K562 (cell line): Measurements from ENCODE around the gene C1orf167. TPM values are rescaled to one million over a fixed set of nuclear protein-coding genes. Genes with fewer than 3 reads are reported as not detected.

Source experiments
- ATAC-seq: fragments of 200-7000 bp; cut with Tn5 transposase; 3 replicates; pipeline ENCODE4 v1.9.1; 2020; ENCODE audit warnings: moderate library complexity
- BruUV-seq: library from RNA; stranded (reverse); fragments of 400-500 nt; replicated peaks from 2 replicates; lab custom pipeline; 2021; lab: Mats Ljungman, UMichigan
- CTCF ChIA-PET: fragments of 300-600 bp; formaldehyde crosslinking; extraction: SDS; loops from one replicate; lab custom pipeline; 2021; ENCODE audit warnings: low intra/inter-chr PET ratio; lab: Yijun Ruan, JAX
- POLR2A ChIA-PET: fragments of 300-600, 350-650 bp; sonication (Branson Sonifier 250); formaldehyde crosslinking; extraction: SDS; loops from one replicate; lab custom pipeline; 2021; ENCODE audit warnings: antibody characterized with exemption, inconsistent platforms; lab: Yijun Ruan, JAX
- DNase-seq, 4 experiments: peaks; one replicate each; pipeline versions ENCODE4 v3.0.0 to v3.0.0-alpha.2; 2011 to 2018; ENCODE audit warnings: low spot score in 3 of 4, mixed read lengths in 3 of 4; ENCODE audit errors: extremely low read depth in 1 of 4
- FAIRE-seq: peaks from 2 replicates; lab custom pipeline; 2011; peaks lifted over from hg19 to GRCh38; lab: Jason Lieb, UNC
- H2AFZ ChIP-seq: 2 replicates; pipeline ENCODE4 v1.6.0; 2011; ENCODE audit warnings: low read depth, low read length, control low read depth, inconsistent platforms
- H3K27ac ChIP-seq: fragments of 200-600 bp; 3 replicates; pipeline ENCODE4 v1.8.0; 2011; ENCODE audit warnings: low read depth, mild to moderate bottlenecking, control low read depth, inconsistent platforms, low read length, moderate library complexity, mixed read lengths; ENCODE audit errors: extremely low read depth
- H3K27me3 ChIP-seq, 2 experiments: fragments of 300-600 bp in 1 of 2; 2 replicates in 1 of 2; 3 replicates in 1 of 2; pipeline versions ENCODE4 v1.6.0 to v1.8.0; 2011; ENCODE audit warnings: inconsistent platforms in 2 of 2, low read length in 2 of 2, mild to moderate bottlenecking in 1 of 2, mixed read lengths in 1 of 2, moderate library complexity in 1 of 2; ENCODE audit not compliant: control insufficient read depth in 2 of 2, insufficient read depth in 2 of 2
- H3K36me3 ChIP-seq: fragments of 300-600 bp; 3 replicates; pipeline ENCODE4 v1.8.0; 2011; ENCODE audit warnings: mild to moderate bottlenecking, low read length, inconsistent platforms; ENCODE audit not compliant: control insufficient read depth, insufficient read depth
- H3K4me1 ChIP-seq, 2 experiments: fragments of 200-600 bp in 1 of 2; replicated peaks in 1 of 2; 2 replicates in 1 of 2; 3 replicates in 1 of 2; pipeline versions ENCODE4 v1.5.1 to v1.8.0; 2011; ENCODE audit warnings: inconsistent platforms in 2 of 2, low read length in 2 of 2, mild to moderate bottlenecking in 1 of 2, mixed read lengths in 1 of 2, moderate library complexity in 1 of 2; ENCODE audit not compliant: control insufficient read depth in 2 of 2, insufficient read depth in 2 of 2
- H3K4me2 ChIP-seq: 2 replicates; pipeline ENCODE4 v1.6.1; 2011; ENCODE audit warnings: low read length, control low read depth, inconsistent platforms, mixed read lengths; ENCODE audit not compliant: insufficient read depth
- H3K4me3 ChIP-seq: fragments of 200-600 bp; sonication (generic), shearing (Covaris generic); 2 replicates; pipeline ENCODE4 v1.5.1; 2016; ENCODE audit warnings: control low read depth, inconsistent platforms
- H3K79me2 ChIP-seq: fragments of 200-600 bp; 3 replicates; pipeline ENCODE4 v1.8.0; 2011; ENCODE audit warnings: low read length, inconsistent platforms; ENCODE audit not compliant: control insufficient read depth, insufficient read depth
- H3K9ac ChIP-seq, 2 experiments: 2 replicates each; pipeline versions ENCODE4 v1.6.0 to v1.6.1; 2011; ENCODE audit warnings: low read depth in 2 of 2, low read length in 2 of 2, control low read depth in 1 of 2, inconsistent platforms in 1 of 2, mild to moderate bottlenecking in 1 of 2, mixed read lengths in 1 of 2; ENCODE audit not compliant: insufficient read depth in 1 of 2
- H3K9me1 ChIP-seq: one replicate; pipeline ENCODE4 v1.6.0; 2011; ENCODE audit warnings: inconsistent platforms, mild to moderate bottlenecking, low read length, moderate library complexity; ENCODE audit not compliant: control insufficient read depth, insufficient read depth
- H3K9me3 ChIP-seq: replicated peaks from 2 replicates; pipeline ENCODE4 v1.5.1; 2011; ENCODE audit warnings: low read depth, low read length, inconsistent platforms; ENCODE audit not compliant: control insufficient read depth, insufficient read depth
- H4K20me1 ChIP-seq: replicated peaks from 2 replicates; pipeline ENCODE4 v1.6.1; 2011; ENCODE audit warnings: low read length, inconsistent platforms, mixed read lengths; ENCODE audit not compliant: control insufficient read depth, insufficient read depth
- MED1 ChIP-seq: sonication (generic); formaldehyde crosslinking; IDR thresholded peaks from 2 replicates; pipeline ENCODE4 v1.8.1; 2023; ENCODE audit warnings: missing genetic modification reagents, borderline replicate concordance
- MIER1 ChIP-seq: fragments of 450-650 bp; IDR thresholded peaks from 2 replicates; pipeline ENCODE4 v1.6.1; 2016; ENCODE audit warnings: antibody characterized with exemption, mild to moderate bottlenecking, low read depth
- PCBP2 ChIP-seq: fragments of 200-400 bp; formaldehyde crosslinking; IDR thresholded peaks from 2 replicates; pipeline ENCODE4 v1.6.1; 2018; ENCODE audit warnings: low read length, low read depth, mild to moderate bottlenecking, moderate library complexity; ENCODE audit not compliant: poor library complexity, severe bottlenecking
- RAD21 ChIP-seq, 2 experiments: fragments of 250-450 bp in 1 of 2; fragments of 450-650 bp in 1 of 2; sonication (Bioruptor Pico) in 1 of 2; formaldehyde crosslinking in 1 of 2; IDR thresholded peaks in 1 of 2; conservative IDR thresholded peaks in 1 of 2; 2 replicates each; pipeline versions ENCODE4 v1.4.0 to v1.8.0; 2020 to 2022; ENCODE audit warnings: mild to moderate bottlenecking in 2 of 2, moderate library complexity in 1 of 2
- SNIP1 ChIP-seq: fragments of 450-650 bp; IDR thresholded peaks from 2 replicates; pipeline ENCODE4 v1.7.1; 2017; ENCODE audit warnings: low read depth, mild to moderate bottlenecking
- STAT5B ChIP-seq: fragments of 250-450 bp; sonication (Bioruptor Pico); IDR thresholded peaks from 2 replicates; pipeline ENCODE4 v1.8.0; 2021; ENCODE audit warnings: mild to moderate bottlenecking, inconsistent platforms
- TAL1 ChIP-seq: fragments of 450-650 bp; IDR thresholded peaks from 2 replicates; pipeline ENCODE4 v1.6.1; 2016; ENCODE audit warnings: mild to moderate bottlenecking
- TRIM24 ChIP-seq, 2 experiments: fragments of 450-650 bp; IDR thresholded peaks; 2 replicates each; pipeline ENCODE4 v1.6.1; 2016
- ZBTB40 ChIP-seq, 2 experiments: fragments of 450-650 bp in 1 of 2; sonication (generic) in 1 of 2; formaldehyde crosslinking in 1 of 2; IDR thresholded peaks; 2 replicates each; pipeline versions ENCODE4 v1.7.1 to v1.9.0; 2016 to 2022; ENCODE audit warnings: inconsistent platforms in 1 of 2, mild to moderate bottlenecking in 1 of 2, missing genetic modification reagents in 1 of 2
- ZFX ChIP-seq: sonication (generic); formaldehyde crosslinking; IDR thresholded peaks from 2 replicates; pipeline ENCODE4 v1.8.0; 2022; ENCODE audit warnings: mild to moderate bottlenecking, missing genetic modification reagents, moderate library complexity
- ZNF24 ChIP-seq: fragments of 450-650 bp; IDR thresholded peaks from 2 replicates; pipeline ENCODE4 v1.6.1; 2016
- ZNF3 ChIP-seq: fragments of 250-450 bp; sonication (Bioruptor Pico); IDR thresholded peaks from 2 replicates; pipeline ENCODE4 v1.5.0; 2021; ENCODE audit warnings: mild to moderate bottlenecking, moderate library complexity
- WGBS: fragments of 100-300 bp; shearing (Covaris generic); methylation state at CpG from one replicate; pipeline ENCODE4 v1.1.6; 2016; ENCODE audit warnings: low coverage, mixed read lengths; ENCODE audit not compliant: insufficient coverage; ENCODE audit errors: missing lambda C conversion rate; 5-methylcytosine and 5-hydroxymethylcytosine counted together
- in situ Hi-C: fragments of 300-500 bp; cut with MboI; formaldehyde crosslinking; loops from 4 replicates; pipeline ENCODE4 v1.15.0; 2018; ENCODE audit warnings: inconsistent platforms, mixed read lengths
- intact Hi-C: fragments of 100-400 bp; cut with micrococcal nuclease; formaldehyde crosslinking; loops from 2 replicates; pipeline ENCODE4 v1.14.2; 2022
- polyA plus RNA-seq, 8 experiments: library from polyadenylated mRNA; depleted of rRNA in 4 of 8; stranded (reverse) in 5 of 8; unstranded in 3 of 8; fragments of >200 nt; fragmentation: Nextera tagmentation in 2 of 8; fragmentation: Illumina TruSeq in 1 of 8; extraction: Ambion mirVana in 2 of 8; extraction: Trizol in 1 of 8; gene quantifications; 2 replicates each; pipeline versions ENCODE4 v1.2.1 to v1.2.3, GENCODE V29; 2011 to 2014; ENCODE audit warnings: inconsistent platforms in 1 of 8, missing spikeins in 1 of 8
- total RNA-seq, 7 experiments: library from RNA; depleted of rRNA in 6 of 7; stranded (reverse); fragments of >200 nt in 6 of 7; fragmentation: Illumina TruSeq in 2 of 7; extraction: Trizol in 2 of 7; gene quantifications; 2 replicates each; pipeline versions ENCODE4 v1.2.1 to v1.2.3, GENCODE V29; 2011 to 2021; ENCODE audit warnings: low replicate concordance in 1 of 7
- TF ChIP-seq, protein P1 (sequence below): sonication (generic); formaldehyde crosslinking; IDR thresholded peaks from 2 replicates; pipeline ENCODE4 v1.8.1; 2023; ENCODE audit warnings: mild to moderate bottlenecking, missing genetic modification reagents

The C1orf167 gene
- total and polyA plus RNA-seq, 9 of the 15 experiments (the other 6 are each of a cell fraction or from before 2014, with no cell fraction given): 0.22 to 0.86 (median 0.31) TPM; not detected in 2

DNA sequence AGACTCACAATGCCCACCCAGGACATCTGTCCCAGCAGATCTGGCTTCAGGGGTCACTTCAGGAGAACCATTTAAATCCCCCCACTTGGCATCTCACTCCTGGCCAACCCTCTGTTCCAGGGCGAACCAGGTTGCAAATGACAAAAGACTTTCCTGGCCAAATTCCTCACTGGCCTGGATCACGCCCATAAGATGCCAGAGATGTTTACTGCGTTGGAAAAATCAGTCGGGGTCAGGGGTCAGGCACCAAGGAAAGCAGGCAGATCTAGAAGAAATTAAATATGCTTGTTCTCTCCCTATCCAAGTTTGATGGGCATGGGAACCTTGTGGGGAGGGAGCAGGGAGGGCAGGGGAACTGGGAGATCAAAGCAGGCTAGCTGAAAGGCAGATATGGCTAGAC lies 40.7 kb upstream of the C1orf167 start:
- H3K4me2 ChIP-seq: no peak overlapping the region
- in situ Hi-C loops (no loop called here), intact Hi-C loops (loop anchor here (10.0 kb wide), 1 partner anchor 687 kb away; no protein-coding TSS in a partner anchor)
- H3K4me3 ChIP-seq: no peak overlapping the region
- no peaks in the 10 kb centered on the region for H3K36me3 ChIP-seq
- H3K79me2 ChIP-seq: no peaks in the 10 kb centered on the region
- H4K20me1 ChIP-seq: no peaks in the 10 kb centered on the region
- peaks cover under 1 to 6% of the 10 kb centered on the region in 2 experiments; a peak in 3 of 5 replicates for H3K27me3 ChIP-seq
- POLR2A ChIA-PET: interaction anchor here (0.6 to 1.3 kb wide), 6 partner anchors 10 to 187 kb away, joined by 3 to 8 read pairs (median 3); no protein-coding TSS in a partner anchor
- H2AFZ ChIP-seq: no peak overlapping the region
- no peak overlapping the region for H3K9ac ChIP-seq
- H3K4me1 ChIP-seq: peaks cover 11 to 17% of the 10 kb centered on the region in 2 experiments; a peak in 4 of 5 replicates
- no TSS peak for BruUV-seq
- 33% methylated on average over 4 of the region's 4 CpGs for WGBS
- no peak overlapping the region for H3K27ac ChIP-seq
- CTCF ChIA-PET: interaction anchor here (1.3 to 3.7 kb wide), 3 partner anchors 57 to 76 kb away, joined by 3 to 52 read pairs (median 17); partner anchors contain the start of gene FBXO6
- H3K9me1 ChIP-seq: no peaks in the 10 kb centered on the region
- DNase-seq (no peak), ATAC-seq (no peak), FAIRE-seq (no peak)
- no peaks in the 10 kb centered on the region for H3K9me3 ChIP-seq
- no peak for TF ChIP-seq TRIM24 (IDR thresholded peaks at IDR 0.05)
- TF ChIP-seq MED1 (CRISPR knock-in tag): no peak
- TF ChIP-seq STAT5B (CRISPR knock-in tag): no peak
- TF ChIP-seq ZBTB40 (IDR thresholded peaks at IDR 0.05): no peak
- TF ChIP-seq ZBTB40 (CRISPR knock-in tag; IDR thresholded peaks at IDR 0.05): no peak
- TF ChIP-seq ZNF3: no peak
- no peak for TF ChIP-seq RAD21 (CRISPR knock-in tag; conservative IDR thresholded peaks at IDR 0.05 in 1 of 2, IDR thresholded peaks at IDR 0.05 in 1 of 2)
- no peak for TF ChIP-seq TAL1
- no peak for TF ChIP-seq PCBP2
- no peak for TF ChIP-seq SNIP1
- TF ChIP-seq, protein P1, sequence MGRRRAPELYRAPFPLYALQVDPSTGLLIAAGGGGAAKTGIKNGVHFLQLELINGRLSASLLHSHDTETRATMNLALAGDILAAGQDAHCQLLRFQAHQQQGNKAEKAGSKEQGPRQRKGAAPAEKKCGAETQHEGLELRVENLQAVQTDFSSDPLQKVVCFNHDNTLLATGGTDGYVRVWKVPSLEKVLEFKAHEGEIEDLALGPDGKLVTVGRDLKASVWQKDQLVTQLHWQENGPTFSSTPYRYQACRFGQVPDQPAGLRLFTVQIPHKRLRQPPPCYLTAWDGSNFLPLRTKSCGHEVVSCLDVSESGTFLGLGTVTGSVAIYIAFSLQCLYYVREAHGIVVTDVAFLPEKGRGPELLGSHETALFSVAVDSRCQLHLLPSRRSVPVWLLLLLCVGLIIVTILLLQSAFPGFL (CRISPR knock-in tag): no peak
- no peak for TF ChIP-seq ZNF24
- no peak for TF ChIP-seq ZFX (CRISPR knock-in tag)
- TF ChIP-seq MIER1: no peak
